Hepatocyte (in vitro differentiated cells): ENCODE measurements around the gene KCNS3. TPM values are rescaled to one million over a fixed set of nuclear protein-coding genes. Genes with fewer than 3 reads are reported as not detected.

ENCODE experiments used
- DNase-seq: peaks from one replicate; pipeline ENCODE4 v3.0.0-alpha.2; 2016; ENCODE audit warnings: low spot score
- H2AFZ ChIP-seq: fragments of 200-600 bp; sonication (generic); 2 replicates; pipeline ENCODE4 v1.6.0; 2016; ENCODE audit warnings: antibody characterized with exemption, mild to moderate bottlenecking
- H3K27ac ChIP-seq: fragments of 200-600 bp; sonication (generic); 2 replicates; pipeline ENCODE4 v1.5.1; 2016; ENCODE audit warnings: mild to moderate bottlenecking
- H3K27me3 ChIP-seq: fragments of 200-600 bp; sonication (generic); 2 replicates; pipeline ENCODE4 v1.6.1; 2016
- H3K36me3 ChIP-seq: fragments of 200-600 bp; sonication (generic); replicated peaks from 2 replicates; pipeline ENCODE4 v1.5.1; 2016; ENCODE audit warnings: low read depth; ENCODE audit not compliant: insufficient read depth
- H3K4me1 ChIP-seq: fragments of 200-600 bp; sonication (generic); 2 replicates; pipeline ENCODE4 v1.5.1; 2016; ENCODE audit warnings: mild to moderate bottlenecking, moderate library complexity; ENCODE audit not compliant: insufficient read depth
- H3K4me2 ChIP-seq: fragments of 200-600 bp; sonication (generic); 2 replicates; pipeline ENCODE4 v1.6.0; 2016
- H3K4me3 ChIP-seq: fragments of 200-600 bp; sonication (generic); 2 replicates; pipeline ENCODE4 v1.5.1; 2016; ENCODE audit warnings: mild to moderate bottlenecking
- H3K79me2 ChIP-seq: fragments of 200-600 bp; sonication (generic); 2 replicates; pipeline ENCODE4 v1.6.0; 2017; ENCODE audit warnings: mild to moderate bottlenecking
- H3K9me2 ChIP-seq: fragments of 200-600 bp; sonication (generic); replicated peaks from 2 replicates; pipeline ENCODE4 v1.6.0; 2017; ENCODE audit warnings: mild to moderate bottlenecking; ENCODE audit not compliant: insufficient read depth
- H3K9me3 ChIP-seq: fragments of 200-600 bp; sonication (generic); 2 replicates; pipeline ENCODE4 v1.5.1; 2016; ENCODE audit warnings: low read depth, mild to moderate bottlenecking
- H4K20me1 ChIP-seq: fragments of 200-600 bp; sonication (generic); 2 replicates; pipeline ENCODE4 v1.6.0; 2016; ENCODE audit warnings: mild to moderate bottlenecking; ENCODE audit not compliant: insufficient read depth, poor library complexity, severe bottlenecking
- EZH2 ChIP-seq: fragments of 200-600 bp; sonication (generic); IDR thresholded peaks from 2 replicates; pipeline ENCODE4 v1.6.1; 2016; ENCODE audit warnings: antibody characterized with exemption, mild to moderate bottlenecking, borderline replicate concordance
- EZH2phosphoT487 ChIP-seq: fragments of 200-600 bp; sonication (generic); IDR thresholded peaks from one replicate; pipeline ENCODE4 v1.6.1; 2018; ENCODE audit warnings: antibody characterized with exemption, mild to moderate bottlenecking, low read depth, moderate library complexity; ENCODE audit not compliant: unreplicated experiment, severe bottlenecking
- WGBS: methylation state at CpG from one replicate; pipeline ENCODE4 v1.1.6; 2016; ENCODE audit warnings: low lambda C conversion rate; ENCODE audit errors: missing lambda C conversion rate; 5-methylcytosine and 5-hydroxymethylcytosine counted together
- polyA plus RNA-seq: library from polyadenylated mRNA; unstranded; fragments of >200 nt; fragmentation: Nextera tagmentation; extraction: Ambion mirVana; gene quantifications from 2 replicates; pipeline ENCODE4 v1.2.1, GENCODE V29; 2016
- total RNA-seq: library from RNA; depleted of rRNA; stranded (reverse); fragments of >200 nt; gene quantifications from 2 replicates; pipeline ENCODE4 v1.2.3, GENCODE V29; 2014
- TF ChIP-seq, protein P1 (sequence below): fragments of 200-600 bp; sonication (generic); IDR thresholded peaks from 2 replicates; pipeline ENCODE4 v1.5.1; 2016; ENCODE audit warnings: antibody characterized with exemption, mild to moderate bottlenecking; ENCODE audit not compliant: poor library complexity

The KCNS3 gene
- total and polyA plus RNA-seq, 2 experiments from 2014 or later: 4.8 TPM

GRCh38 chr2:17847236-17847635 is 31.2 kb upstream of the KCNS3 start:
- 98% methylated on average over 2 of the region's 2 CpGs for WGBS

GRCh38 chr2:17849275-17849674 is 29.2 kb upstream of the KCNS3 start:
- H2AFZ ChIP-seq: no peak overlapping the region
- DNase-seq: no peak
- 64% methylated on average over 5 of the region's 5 CpGs for WGBS

More at GRCh38 chr2:17847236-17847635, 31.2 kb upstream of the KCNS3 start:
- no peak for DNase-seq
- Histone ChIP-seq H3K79me2 (no peaks in the 10 kb centered on the region), H3K9me2 (no peaks in the 10 kb centered on the region), H4K20me1 (no peaks in the 10 kb centered on the region), H3K27ac (no peak overlapping the region), H3K4me1 (peaks cover 3% of the 10 kb centered on the region), H2AFZ (no peak overlapping the region), H3K36me3 (no peaks in the 10 kb centered on the region), H3K9me3 (no peaks in the 10 kb centered on the region), H3K27me3 (peaks cover 3% of the 10 kb centered on the region), H3K4me2 (no peak overlapping the region), H3K4me3 (no peak overlapping the region)
- TF ChIP-seq EZH2 (no peak), EZH2phosphoT487 (no peak)
- TF ChIP-seq, protein P1, sequence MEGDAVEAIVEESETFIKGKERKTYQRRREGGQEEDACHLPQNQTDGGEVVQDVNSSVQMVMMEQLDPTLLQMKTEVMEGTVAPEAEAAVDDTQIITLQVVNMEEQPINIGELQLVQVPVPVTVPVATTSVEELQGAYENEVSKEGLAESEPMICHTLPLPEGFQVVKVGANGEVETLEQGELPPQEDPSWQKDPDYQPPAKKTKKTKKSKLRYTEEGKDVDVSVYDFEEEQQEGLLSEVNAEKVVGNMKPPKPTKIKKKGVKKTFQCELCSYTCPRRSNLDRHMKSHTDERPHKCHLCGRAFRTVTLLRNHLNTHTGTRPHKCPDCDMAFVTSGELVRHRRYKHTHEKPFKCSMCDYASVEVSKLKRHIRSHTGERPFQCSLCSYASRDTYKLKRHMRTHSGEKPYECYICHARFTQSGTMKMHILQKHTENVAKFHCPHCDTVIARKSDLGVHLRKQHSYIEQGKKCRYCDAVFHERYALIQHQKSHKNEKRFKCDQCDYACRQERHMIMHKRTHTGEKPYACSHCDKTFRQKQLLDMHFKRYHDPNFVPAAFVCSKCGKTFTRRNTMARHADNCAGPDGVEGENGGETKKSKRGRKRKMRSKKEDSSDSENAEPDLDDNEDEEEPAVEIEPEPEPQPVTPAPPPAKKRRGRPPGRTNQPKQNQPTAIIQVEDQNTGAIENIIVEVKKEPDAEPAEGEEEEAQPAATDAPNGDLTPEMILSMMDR: no peak

DNA sequence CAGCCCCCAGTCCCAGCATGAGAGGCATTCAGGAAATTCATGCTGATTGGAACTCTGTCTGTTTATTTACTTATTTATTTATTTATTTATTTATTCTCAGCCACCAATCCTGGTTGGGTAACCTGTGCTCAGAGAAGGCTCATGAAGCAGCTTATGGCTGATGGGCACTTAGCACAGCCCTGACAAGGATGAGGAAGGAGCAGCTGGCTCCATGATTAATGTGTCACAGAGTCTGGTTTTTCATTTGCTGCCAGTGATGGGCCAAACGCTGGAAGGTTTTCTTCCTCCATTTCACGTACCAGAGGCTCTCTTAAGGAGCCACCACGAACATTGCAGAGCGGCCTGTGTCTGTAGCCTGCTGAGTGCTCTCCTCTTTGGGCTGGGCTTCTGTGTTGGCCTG is 28.3 kb upstream of the KCNS3 start:
- H3K27me3 ChIP-seq: peaks cover 3% of the 10 kb centered on the region
- no peak overlapping the region for H3K27ac ChIP-seq
- H3K4me2 ChIP-seq: no peak overlapping the region
- H3K9me3 ChIP-seq: no peaks in the 10 kb centered on the region
- no peaks in the 10 kb centered on the region for H3K79me2 ChIP-seq
- no peaks in the 10 kb centered on the region for H4K20me1 ChIP-seq
- H3K36me3 ChIP-seq: no peaks in the 10 kb centered on the region
- WGBS: 86% methylated on average over 4 of the region's 4 CpGs
- H3K4me1 ChIP-seq: peaks cover 3% of the 10 kb centered on the region
- TF ChIP-seq EZH2phosphoT487: no peak
- TF ChIP-seq, protein P1: no peak
- no peak for TF ChIP-seq EZH2
- H3K4me3 ChIP-seq: no peak overlapping the region
- H3K9me2 ChIP-seq: no peaks in the 10 kb centered on the region
- DNase-seq: no peak
- H2AFZ ChIP-seq: no peak overlapping the region

More at GRCh38 chr2:17849275-17849674, 29.2 kb upstream of the KCNS3 start:
- Histone ChIP-seq H4K20me1 (no peaks in the 10 kb centered on the region), H3K27ac (no peak overlapping the region), H3K4me2 (no peak overlapping the region), H3K79me2 (no peaks in the 10 kb centered on the region), H3K9me3 (no peaks in the 10 kb centered on the region), H3K27me3 (no peaks in the 10 kb centered on the region), H3K4me3 (no peak overlapping the region), H3K9me2 (no peaks in the 10 kb centered on the region), H3K36me3 (no peaks in the 10 kb centered on the region), H3K4me1 (peaks cover 3% of the 10 kb centered on the region)
- TF ChIP-seq, protein P1: no peak
- no peak for TF ChIP-seq EZH2phosphoT487
- TF ChIP-seq EZH2: no peak
